ENCODE measurements around the gene TCP11. TPM values are rescaled to one million over a fixed set of nuclear protein-coding genes. Genes with fewer than 3 reads are reported as not detected.

Gene TCP11
- polyA plus RNA-seq, 1 of the 3 experiments (the other 2 are of a cell fraction) = 0.16 TPM

DNA sequence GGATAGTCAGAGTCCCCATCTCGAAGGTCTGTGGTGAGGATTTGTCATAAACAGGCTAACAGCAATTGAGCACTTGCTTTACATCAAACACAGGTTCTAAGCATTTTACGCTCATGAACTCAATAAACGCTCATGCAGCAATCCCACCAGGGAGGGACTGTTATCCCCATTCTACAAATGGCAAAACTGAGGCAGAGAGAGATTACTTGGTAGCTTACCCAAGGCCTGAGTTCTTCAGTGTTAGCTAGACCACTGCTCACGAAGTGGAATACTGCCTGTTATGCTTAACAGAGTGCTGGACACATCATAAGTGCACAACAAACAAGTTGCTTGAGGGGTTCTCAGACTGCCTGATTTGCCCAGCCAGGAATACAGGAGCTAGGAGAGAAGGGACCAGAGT is 23.7 kb upstream of the TCP11 start:
- WGBS (ENCODE audit: low lambda C conversion rate) = 85% methylated on average over 4 of the region's 4 CpGs
- ChIA-PET CTCF (interaction anchor here (1.4 kb wide), 1 partner anchor 51 kb away, joined by 3 read pairs; no protein-coding TSS in a partner anchor), POLR2A (no interaction called here)
- H3K36me3 ChIP-seq (replicated peaks in 1 of 2; ENCODE audit: control insufficient read depth in 1 of 2, insufficient read depth in 2 of 2, low read length in 1 of 2) = no peaks in the 10 kb centered on the region
- TF ChIP-seq FOXM1 (IDR thresholded peaks at IDR 0.05; ENCODE audit: low read depth) (no peak), ELF1 (IDR thresholded peaks at IDR 0.05) (no peak), GABPA (IDR thresholded peaks at IDR 0.05; ENCODE audit: low read depth) (no peak), NFIC (IDR thresholded peaks at IDR 0.05; ENCODE audit: borderline replicate concordance) (no peak), RCOR1 (IDR thresholded peaks at IDR 0.05; ENCODE audit: low read length) (no peak), RXRA (IDR thresholded peaks at IDR 0.05; ENCODE audit: borderline replicate concordance, low read depth) (no peak)
- TF ChIP-seq, protein P1, sequence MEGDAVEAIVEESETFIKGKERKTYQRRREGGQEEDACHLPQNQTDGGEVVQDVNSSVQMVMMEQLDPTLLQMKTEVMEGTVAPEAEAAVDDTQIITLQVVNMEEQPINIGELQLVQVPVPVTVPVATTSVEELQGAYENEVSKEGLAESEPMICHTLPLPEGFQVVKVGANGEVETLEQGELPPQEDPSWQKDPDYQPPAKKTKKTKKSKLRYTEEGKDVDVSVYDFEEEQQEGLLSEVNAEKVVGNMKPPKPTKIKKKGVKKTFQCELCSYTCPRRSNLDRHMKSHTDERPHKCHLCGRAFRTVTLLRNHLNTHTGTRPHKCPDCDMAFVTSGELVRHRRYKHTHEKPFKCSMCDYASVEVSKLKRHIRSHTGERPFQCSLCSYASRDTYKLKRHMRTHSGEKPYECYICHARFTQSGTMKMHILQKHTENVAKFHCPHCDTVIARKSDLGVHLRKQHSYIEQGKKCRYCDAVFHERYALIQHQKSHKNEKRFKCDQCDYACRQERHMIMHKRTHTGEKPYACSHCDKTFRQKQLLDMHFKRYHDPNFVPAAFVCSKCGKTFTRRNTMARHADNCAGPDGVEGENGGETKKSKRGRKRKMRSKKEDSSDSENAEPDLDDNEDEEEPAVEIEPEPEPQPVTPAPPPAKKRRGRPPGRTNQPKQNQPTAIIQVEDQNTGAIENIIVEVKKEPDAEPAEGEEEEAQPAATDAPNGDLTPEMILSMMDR (IDR thresholded peaks at IDR 0.05) = no peak
- TF ChIP-seq, protein P2, sequence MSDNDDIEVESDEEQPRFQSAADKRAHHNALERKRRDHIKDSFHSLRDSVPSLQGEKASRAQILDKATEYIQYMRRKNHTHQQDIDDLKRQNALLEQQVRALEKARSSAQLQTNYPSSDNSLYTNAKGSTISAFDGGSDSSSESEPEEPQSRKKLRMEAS (IDR thresholded peaks at IDR 0.05; ENCODE audit: low read depth) = no peak
- DNase-seq = no peak
- no peak overlapping the region for H3K4me3 ChIP-seq (ENCODE audit: low read depth in 2 of 2, low read length in 1 of 2)
- no peak overlapping the region for H2AFZ ChIP-seq (ENCODE audit: low read depth)
- H3K4me1 ChIP-seq (ENCODE audit: control insufficient read depth in 1 of 2, insufficient read depth in 2 of 2, low read depth in 1 of 2, low read length in 1 of 2) = peaks cover under 1 to 26% of the 10 kb centered on the region in 2 experiments; a peak in 3 of 4 replicates
- no peak overlapping the region for H3K27ac ChIP-seq (ENCODE audit: low read depth in 2 of 2, low read length in 1 of 2)
- no peaks in the 10 kb centered on the region for H4K20me1 ChIP-seq (ENCODE audit: insufficient read depth)
- no peak overlapping the region for H3K4me2 ChIP-seq
- H3K27me3 ChIP-seq (ENCODE audit: insufficient read depth) = no peaks in the 10 kb centered on the region
- H3F3A ChIP-seq (replicated peaks; ENCODE audit: insufficient read depth) = no peaks in the 10 kb centered on the region
- no peak overlapping the region for H3K9ac ChIP-seq
- no peaks in the 10 kb centered on the region for H3K9me2 ChIP-seq
- H3K79me2 ChIP-seq (ENCODE audit: insufficient read depth) = no peaks in the 10 kb centered on the region
- no peaks in the 10 kb centered on the region; the same call in 1 of the 2 replicates for H3K9me3 ChIP-seq

GRCh38 chr6:35164277-35164676 is 23.1 kb upstream of the TCP11 start:
- 82% methylated on average over 6 of the region's 6 CpGs for WGBS (ENCODE audit: low lambda C conversion rate)
- DNase-seq = no peak
- Histone ChIP-seq H3K4me3 (ENCODE audit: low read depth in 2 of 2, low read length in 1 of 2) (no peak overlapping the region), H3K27ac (ENCODE audit: low read depth in 2 of 2, low read length in 1 of 2) (no peak overlapping the region), H3K4me2 (no peak overlapping the region), H2AFZ (ENCODE audit: low read depth) (no peak overlapping the region), H3K9me3 (no peaks in the 10 kb centered on the region; the same call in 1 of the 2 replicates), H3K27me3 (ENCODE audit: insufficient read depth) (no peaks in the 10 kb centered on the region), H3K79me2 (ENCODE audit: insufficient read depth) (no peaks in the 10 kb centered on the region), H3K36me3 (replicated peaks in 1 of 2; ENCODE audit: control insufficient read depth in 1 of 2, insufficient read depth in 2 of 2, low read length in 1 of 2) (no peaks in the 10 kb centered on the region), H3F3A (replicated peaks; ENCODE audit: insufficient read depth) (no peaks in the 10 kb centered on the region), H3K9me2 (no peaks in the 10 kb centered on the region), H3K4me1 (ENCODE audit: control insufficient read depth in 1 of 2, insufficient read depth in 2 of 2, low read depth in 1 of 2, low read length in 1 of 2) (peaks cover 0 to 26% of the 10 kb centered on the region in 2 experiments; a peak in 2 of 4 replicates), H3K9ac (no peak overlapping the region), H4K20me1 (ENCODE audit: insufficient read depth) (no peaks in the 10 kb centered on the region)
- POLR2A ChIA-PET = no interaction called here
- CTCF ChIA-PET = interaction anchor here (1.4 to 5.2 kb wide), 2 partner anchors 24 to 51 kb away, joined by 3 to 28 read pairs; no protein-coding TSS in a partner anchor
- TF ChIP-seq EZH2phosphoT487 (IDR thresholded peaks at IDR 0.05; ENCODE audit: borderline replicate concordance, low read depth) = no peak
- TF ChIP-seq SMC3 (IDR thresholded peaks at IDR 0.05; ENCODE audit: low read depth, low read length) = no peak
- TF ChIP-seq POLR2AphosphoS5 (IDR thresholded peaks at IDR 0.05; ENCODE audit: low read depth, low read length) = no peak
- no peak for TF ChIP-seq JUND (IDR thresholded peaks at IDR 0.05)
- TF ChIP-seq, protein P1 (IDR thresholded peaks at IDR 0.05) = no peak
- no peak for TF ChIP-seq FOSL2 (IDR thresholded peaks at IDR 0.05; ENCODE audit: borderline replicate concordance, low read depth)
- no peak for TF ChIP-seq REST (IDR thresholded peaks at IDR 0.05; ENCODE audit: low read depth, low read length)
- TF ChIP-seq GABPA (IDR thresholded peaks at IDR 0.05; ENCODE audit: low read depth) = no peak
- TF ChIP-seq USF1 (IDR thresholded peaks at IDR 0.05; ENCODE audit: borderline replicate concordance, low read depth) = no peak
- TF ChIP-seq TEAD4 (IDR thresholded peaks at IDR 0.05; ENCODE audit: borderline replicate concordance, insufficient read depth) = no peak
- TF ChIP-seq EP300 (IDR thresholded peaks at IDR 0.05; ENCODE audit: borderline replicate concordance in 1 of 2, low read depth in 1 of 2, low read length in 1 of 2) = no peak
- TF ChIP-seq NFIC (IDR thresholded peaks at IDR 0.05; ENCODE audit: borderline replicate concordance) = no peak
- TF ChIP-seq USF2 (IDR thresholded peaks at IDR 0.05; ENCODE audit: borderline replicate concordance, low read depth, low read length) = no peak

Data from SK-N-SH (cell line).